Uterus (tissue), 2 donors: Measurements from ENCODE around the gene ZMIZ2.

Experiments
- CTCF ChIP-seq, 4 experiments: fragments of 200-600 bp in 2 of 4; fragments of 450-650 bp in 2 of 4; sonication (generic) in 2 of 4; IDR thresholded peaks; one replicate each; pipeline ENCODE4 v1.5.1; 2016 to 2019; ENCODE audit warnings: antibody characterized with exemption in 4 of 4, mild to moderate bottlenecking in 2 of 4, moderate library complexity in 1 of 4
- POLR2A ChIP-seq, 2 donors: fragments of 450-650 bp; IDR thresholded peaks; one replicate each; pipeline ENCODE4 v1.6.1; 2016; ENCODE audit warnings: antibody characterized with exemption in 2 of 2, mild to moderate bottlenecking in 1 of 2, moderate library complexity in 1 of 2

DNA sequence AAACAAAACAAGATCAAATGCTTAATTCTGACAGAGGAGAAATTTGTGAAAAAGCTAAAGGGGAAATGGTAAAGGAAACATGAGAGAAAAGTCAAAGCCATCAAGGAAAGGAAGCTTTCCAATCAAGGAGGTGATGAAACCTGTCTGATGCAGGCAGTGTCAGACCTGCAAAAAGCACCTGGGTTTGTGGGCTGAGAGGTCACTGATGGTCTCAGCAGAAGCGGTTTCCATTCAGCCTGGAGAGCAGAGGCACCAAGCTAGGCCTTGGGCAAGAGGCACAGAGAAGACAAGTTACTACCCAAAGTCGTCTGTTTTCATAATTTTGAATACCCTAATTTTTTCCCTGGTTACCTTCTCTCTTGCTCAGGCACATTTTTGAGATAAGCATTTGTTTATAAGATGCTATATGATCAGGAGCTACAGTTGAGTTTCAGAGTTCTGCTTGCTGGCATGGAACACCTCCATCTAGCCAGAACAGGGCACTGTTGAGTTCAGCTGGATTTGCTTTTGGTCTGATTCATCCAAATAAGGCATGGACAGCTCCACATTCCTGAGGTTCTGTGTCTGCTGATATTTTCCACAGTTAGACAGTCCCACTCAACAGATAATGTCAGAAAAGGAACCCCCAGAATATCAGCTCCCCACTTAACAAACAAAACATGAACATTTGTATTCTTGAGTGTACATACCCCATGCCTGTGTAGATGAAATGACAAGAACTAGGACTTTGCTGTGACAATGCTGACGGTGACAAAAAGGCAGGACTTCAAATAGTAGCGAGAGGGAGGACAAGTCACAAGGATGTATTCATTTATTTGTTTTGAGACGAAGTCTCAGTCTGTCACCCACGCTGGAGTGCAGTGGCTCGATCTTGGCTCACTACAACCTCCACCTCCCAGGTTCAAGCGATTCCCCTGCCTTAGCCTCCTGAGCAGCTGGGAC lies 42.9 kb downstream of the ZMIZ2 start:
- no peak for TF ChIP-seq CTCF (IDR thresholded peaks at IDR 0.05)
- TF ChIP-seq POLR2A (IDR thresholded peaks at IDR 0.05), result no peak
